Suprapubic skin (tissue), 4 donors: ENCODE results near the gene COL9A3. TPM values are rescaled to one million over a fixed set of nuclear protein-coding genes. Genes with fewer than 3 reads are reported as not detected.

Experiments
- DNase-seq, 2 donors: peaks; one replicate each; pipeline ENCODE4 v3.0.0-alpha.2; 2019; ENCODE audit warnings: low spot score in 2 of 2
- H3K27ac ChIP-seq: fragments of 200-600 bp; sonication (generic); one replicate; pipeline ENCODE4 v1.5.1; 2019
- H3K27me3 ChIP-seq: fragments of 200-600 bp; sonication (generic); one replicate; pipeline ENCODE4 v1.5.1; 2019
- H3K36me3 ChIP-seq: fragments of 200-600 bp; sonication (generic); one replicate; pipeline ENCODE4 v1.5.1; 2019
- H3K4me1 ChIP-seq: fragments of 200-600 bp; sonication (generic); one replicate; pipeline ENCODE4 v1.5.1; 2019
- H3K4me3 ChIP-seq: fragments of 200-600 bp; sonication (generic); one replicate; pipeline ENCODE4 v1.5.1; 2019; ENCODE audit warnings: mild to moderate bottlenecking
- H3K9me3 ChIP-seq: fragments of 200-600 bp; sonication (generic); one replicate; pipeline ENCODE4 v1.5.1; 2019
- EP300 ChIP-seq: sonication (generic); formaldehyde crosslinking; IDR thresholded peaks from one replicate; pipeline ENCODE4 v1.6.1; 2017; ENCODE audit warnings: antibody characterized with exemption
- POLR2A ChIP-seq, 2 donors: fragments of 450-650 bp; IDR thresholded peaks; one replicate each; pipeline ENCODE4 v1.6.1; 2017; ENCODE audit warnings: antibody characterized with exemption in 2 of 2, mild to moderate bottlenecking in 2 of 2, moderate library complexity in 2 of 2
- POLR2AphosphoS5 ChIP-seq, 3 donors: sonication (generic); formaldehyde crosslinking; IDR thresholded peaks; one replicate each; pipeline ENCODE4 v1.6.1; 2017; ENCODE audit warnings: antibody characterized with exemption in 3 of 3
- WGBS: methylation state at CpG from one replicate; pipeline ENCODE4 v1.1.5; 2018; 5-methylcytosine and 5-hydroxymethylcytosine counted together
- total RNA-seq, 4 donors: library from RNA; depleted of rRNA; stranded (reverse); fragments of >200 nt; gene quantifications; one replicate each; pipeline ENCODE4 v1.1.0, GENCODE V29; 2016
- TF ChIP-seq, protein P1 (sequence below), 2 donors: fragments of 200-600 bp in 1 of 2; fragments of 450-650 bp in 1 of 2; sonication (generic) in 1 of 2; IDR thresholded peaks; one replicate each; pipeline ENCODE4 v1.5.1; 2016 to 2019; ENCODE audit warnings: antibody characterized with exemption in 2 of 2, mild to moderate bottlenecking in 1 of 2, moderate library complexity in 1 of 2

COL9A3 gene
- total RNA-seq, 4 donors from 2014 or later: 6.1 to 11.3 (median 8.1) TPM

- Histone ChIP-seq H3K27me3 (peaks cover 2% of the 10 kb centered on the region), H3K4me3 (no peak overlapping the region), H3K36me3 (no peaks in the 10 kb centered on the region), H3K4me1 (peaks cover 25% of the 10 kb centered on the region), H3K27ac (no peak overlapping the region), H3K9me3 (no peaks in the 10 kb centered on the region)
- TF ChIP-seq POLR2A (IDR thresholded peaks at IDR 0.05) (no peak), EP300 (no peak), POLR2AphosphoS5 (IDR thresholded peaks at IDR 0.05) (no peak)
- TF ChIP-seq, protein P1, sequence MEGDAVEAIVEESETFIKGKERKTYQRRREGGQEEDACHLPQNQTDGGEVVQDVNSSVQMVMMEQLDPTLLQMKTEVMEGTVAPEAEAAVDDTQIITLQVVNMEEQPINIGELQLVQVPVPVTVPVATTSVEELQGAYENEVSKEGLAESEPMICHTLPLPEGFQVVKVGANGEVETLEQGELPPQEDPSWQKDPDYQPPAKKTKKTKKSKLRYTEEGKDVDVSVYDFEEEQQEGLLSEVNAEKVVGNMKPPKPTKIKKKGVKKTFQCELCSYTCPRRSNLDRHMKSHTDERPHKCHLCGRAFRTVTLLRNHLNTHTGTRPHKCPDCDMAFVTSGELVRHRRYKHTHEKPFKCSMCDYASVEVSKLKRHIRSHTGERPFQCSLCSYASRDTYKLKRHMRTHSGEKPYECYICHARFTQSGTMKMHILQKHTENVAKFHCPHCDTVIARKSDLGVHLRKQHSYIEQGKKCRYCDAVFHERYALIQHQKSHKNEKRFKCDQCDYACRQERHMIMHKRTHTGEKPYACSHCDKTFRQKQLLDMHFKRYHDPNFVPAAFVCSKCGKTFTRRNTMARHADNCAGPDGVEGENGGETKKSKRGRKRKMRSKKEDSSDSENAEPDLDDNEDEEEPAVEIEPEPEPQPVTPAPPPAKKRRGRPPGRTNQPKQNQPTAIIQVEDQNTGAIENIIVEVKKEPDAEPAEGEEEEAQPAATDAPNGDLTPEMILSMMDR (IDR thresholded peaks at IDR 0.05): no peak
- no peak for DNase-seq
- 79% methylated on average over 38 of the region's 45 CpGs for WGBS
These were observed 23.7 kb downstream of the COL9A3 start for GRCh38 chr20:62840244-62841197.

- no peak for TF ChIP-seq POLR2AphosphoS5 (IDR thresholded peaks at IDR 0.05)
- TF ChIP-seq, protein P1 (IDR thresholded peaks at IDR 0.05): no peak
- Histone ChIP-seq H3K9me3 (no peaks in the 10 kb centered on the region), H3K27ac (no peak overlapping the region), H3K4me1 (peaks cover 15% of the 10 kb centered on the region), H3K4me3 (no peak overlapping the region), H3K27me3 (no peaks in the 10 kb centered on the region), H3K36me3 (no peaks in the 10 kb centered on the region)
- no peak for DNase-seq
- 86% methylated on average over 16 of the region's 16 CpGs for WGBS
These were observed 24.9 kb downstream of the COL9A3 start for GRCh38 chr20:62841705-62842212.

GRCh38 chr20:62843656-62844055 is 26.8 kb downstream of the COL9A3 start:
- TF ChIP-seq EP300 (no peak), POLR2AphosphoS5 (IDR thresholded peaks at IDR 0.05) (no peak), POLR2A (IDR thresholded peaks at IDR 0.05) (no peak)
- TF ChIP-seq, protein P1 (IDR thresholded peaks at IDR 0.05): no peak
- H3K27ac ChIP-seq: no peak overlapping the region
- no peaks in the 10 kb centered on the region for H3K9me3 ChIP-seq
- no peak overlapping the region for H3K4me3 ChIP-seq
- DNase-seq: no peak
- H3K27me3 ChIP-seq: no peaks in the 10 kb centered on the region
- no peaks in the 10 kb centered on the region for H3K36me3 ChIP-seq
- no peaks in the 10 kb centered on the region for H3K4me1 ChIP-seq
- 91% methylated on average over 10 of the region's 10 CpGs for WGBS

GRCh38 chr20:62844182-62844581 is 27.3 kb downstream of the COL9A3 start:
- Histone ChIP-seq H3K36me3 (no peaks in the 10 kb centered on the region), H3K27me3 (no peaks in the 10 kb centered on the region), H3K27ac (no peak overlapping the region), H3K4me3 (no peak overlapping the region), H3K4me1 (no peaks in the 10 kb centered on the region), H3K9me3 (no peaks in the 10 kb centered on the region)
- 98% methylated on average over 7 of the region's 7 CpGs for WGBS
- no peak for DNase-seq
- no peak for TF ChIP-seq POLR2A (IDR thresholded peaks at IDR 0.05)
- no peak for TF ChIP-seq POLR2AphosphoS5 (IDR thresholded peaks at IDR 0.05)
- TF ChIP-seq, protein P1 (IDR thresholded peaks at IDR 0.05): no peak
- TF ChIP-seq EP300: no peak

DNA sequence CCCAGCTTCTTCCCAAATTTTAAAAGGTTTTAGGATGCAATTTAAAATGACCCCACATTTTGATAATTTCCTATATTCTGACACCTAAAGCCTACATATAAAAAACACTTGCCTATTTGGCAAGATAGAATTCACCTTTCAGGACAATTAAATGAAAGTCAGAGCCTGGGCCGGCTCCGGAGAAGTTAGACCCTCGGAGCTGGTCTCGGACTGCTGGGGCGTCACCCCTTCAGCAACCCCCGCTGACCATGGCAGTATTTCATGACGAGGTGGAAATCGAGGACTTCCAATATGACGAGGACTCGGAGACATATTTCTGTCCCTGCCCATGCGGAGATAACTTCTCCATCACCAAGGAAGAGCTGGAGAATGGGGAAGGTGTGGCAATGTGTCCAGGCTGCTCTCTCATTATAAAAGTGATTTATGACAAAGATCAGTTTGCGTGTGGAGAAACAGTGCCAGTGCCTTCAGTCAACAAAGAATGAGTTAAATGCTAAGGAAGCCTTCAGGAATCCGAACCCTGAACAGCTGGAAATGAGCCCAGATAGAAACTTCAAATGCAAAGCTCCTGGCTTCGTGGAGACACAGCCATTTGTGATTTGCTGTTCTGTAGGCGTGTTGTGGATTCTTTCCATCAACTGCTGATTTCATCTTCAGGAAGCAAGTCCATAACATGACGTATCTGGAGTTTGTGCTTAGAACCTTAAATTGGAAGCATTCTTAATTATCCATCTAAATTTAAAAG is 28.7 kb downstream of the COL9A3 start:
- H3K27me3 ChIP-seq: no peaks in the 10 kb centered on the region
- 90% methylated on average over 16 of the region's 16 CpGs for WGBS
- H3K9me3 ChIP-seq: no peaks in the 10 kb centered on the region
- TF ChIP-seq POLR2AphosphoS5 (IDR thresholded peaks at IDR 0.05) (no peak), POLR2A (IDR thresholded peaks at IDR 0.05) (no peak), EP300 (no peak)
- TF ChIP-seq, protein P1 (IDR thresholded peaks at IDR 0.05): no peak
- H3K27ac ChIP-seq: no peak overlapping the region
- no peaks in the 10 kb centered on the region for H3K36me3 ChIP-seq
- H3K4me3 ChIP-seq: no peak overlapping the region
- H3K4me1 ChIP-seq: no peaks in the 10 kb centered on the region
- no peak for DNase-seq
